Measurements from ENCODE around the gene ABCA4. TPM values are rescaled to one million over a fixed set of nuclear protein-coding genes. Genes with fewer than 3 reads are reported as not detected.

ABCA4 gene
- total and polyA plus RNA-seq, 2 of the 8 experiments (the other 6 are each of a cell fraction or from before 2014, with no cell fraction given), result 0.06 TPM; not detected in 1

DNA sequence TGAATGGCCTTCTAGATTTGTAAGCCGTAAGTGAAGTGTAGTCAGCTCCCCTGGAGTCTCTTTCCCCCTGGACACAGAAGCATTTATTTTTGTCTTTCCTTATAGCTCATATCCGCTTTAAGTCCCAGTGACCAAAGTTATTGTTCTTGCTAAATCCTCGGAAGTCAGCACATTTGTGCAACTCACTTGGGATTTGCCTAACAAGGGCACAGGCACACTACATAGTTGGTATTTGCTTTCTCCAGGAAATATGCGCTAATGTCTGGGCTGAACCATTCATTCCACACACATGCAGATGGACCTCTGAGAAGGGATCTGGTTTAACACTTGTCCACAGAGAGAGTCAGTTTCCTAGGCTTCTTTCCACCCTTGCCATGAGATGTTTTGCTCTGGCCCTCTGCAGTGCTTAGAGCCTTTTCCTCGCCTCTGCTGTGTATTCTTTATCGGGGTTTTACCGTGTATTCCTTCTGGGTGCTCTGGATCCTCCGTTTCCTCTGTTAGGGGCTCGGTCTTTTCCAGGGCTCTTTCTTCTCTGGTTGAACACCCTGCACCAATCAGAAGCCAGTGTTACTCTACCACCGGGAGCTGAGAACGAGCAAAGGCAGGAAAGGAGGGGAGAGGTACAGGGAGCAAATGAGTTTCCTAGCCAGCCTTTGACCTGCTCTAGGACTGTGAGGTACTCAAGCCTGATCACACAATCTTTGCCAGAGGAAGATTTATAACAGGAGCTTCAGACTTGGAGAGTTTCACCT lies 72.4 kb downstream of the ABCA4 start:
- Histone ChIP-seq H4K91ac (replicated peaks; ENCODE audit: insufficient read length, low read length) (no peak overlapping the region), H2BK120ac (replicated peaks; ENCODE audit: low read depth, low read length) (no peak overlapping the region), H3K4ac (replicated peaks; ENCODE audit: insufficient read length, low read depth, low read length) (no peak overlapping the region), H3K4me3 (ENCODE audit: extremely low read depth in 1 of 4, insufficient read depth in 2 of 4, low read depth in 3 of 4, low read length in 4 of 4) (no peak overlapping the region), H2BK15ac (ENCODE audit: low read length) (no peak overlapping the region), H2BK5ac (ENCODE audit: low read depth, low read length) (no peak overlapping the region), H3K14ac (ENCODE audit: insufficient read length) (no peak overlapping the region), H3K36me3 (ENCODE audit: control insufficient read depth in 2 of 4, insufficient read depth in 4 of 4, low read length in 3 of 4) (no peaks in the 10 kb centered on the region), H3K4me1 (replicated peaks in 1 of 4; ENCODE audit: control insufficient read depth in 3 of 4, insufficient read depth in 4 of 4, low read length in 3 of 4) (peaks cover 0 to 13% (median 7%) of the 10 kb centered on the region in 4 experiments; a peak in 6 of 7 replicates), H2AFZ (ENCODE audit: low read length) (peak overlapping the region; percentile 64), H3K4me2 (ENCODE audit: insufficient read depth in 1 of 2, low read depth in 2 of 2, low read length in 2 of 2) (peak overlapping the region; percentile 5 to 23; a peak in 1 of 4 replicates), H4K8ac (ENCODE audit: extremely low read depth, insufficient read depth, low read length) (no peak overlapping the region), H3K56ac (replicated peaks; ENCODE audit: insufficient read length, low read depth, low read length) (no peak overlapping the region), H3K9ac (replicated peaks in 1 of 4; ENCODE audit: extremely low read depth in 1 of 4, low read depth in 3 of 4, low read length in 3 of 4) (no peak overlapping the region), H3K23me2 (ENCODE audit: low read depth, low read length) (no peaks in the 10 kb centered on the region), H3K27ac (ENCODE audit: low read depth, low read length) (no peak overlapping the region), H3K79me2 (ENCODE audit: control insufficient read depth in 1 of 2, insufficient read depth in 2 of 2, low read length in 2 of 2) (no peaks in the 10 kb centered on the region), H4K20me1 (replicated peaks in 1 of 2; ENCODE audit: control insufficient read depth in 1 of 2, insufficient read depth in 2 of 2, low read length in 2 of 2) (no peaks in the 10 kb centered on the region), H2AK5ac (ENCODE audit: low read depth, low read length) (no peak overlapping the region), H3K9me3 (ENCODE audit: insufficient read depth in 2 of 2, low read depth in 1 of 2, low read length in 1 of 2) (no peaks in the 10 kb centered on the region), H3K79me1 (ENCODE audit: low read depth, low read length) (no peaks in the 10 kb centered on the region), H3K18ac (ENCODE audit: extremely low read depth, low read length) (no peak overlapping the region), H3K27me3 (replicated peaks in 1 of 4; ENCODE audit: control insufficient read depth in 3 of 4, extremely low read depth in 1 of 4, insufficient read depth in 3 of 4, low read length in 3 of 4) (no peaks in the 10 kb centered on the region), H4K5ac (ENCODE audit: insufficient read length, low read depth, low read length) (no peak overlapping the region), H2BK20ac (ENCODE audit: low read length) (no peak overlapping the region), H3K23ac (ENCODE audit: insufficient read length) (no peak overlapping the region), H2BK12ac (ENCODE audit: low read depth, low read length) (no peak overlapping the region)
- CTCF ChIA-PET (ENCODE audit: partially characterized antibody), result interaction anchor here (0.6 to 38.0 kb wide), 7 partner anchors 9 to 568 kb away, joined by 3 to 807 read pairs (median 12); no protein-coding TSS in a partner anchor
- WGBS, 2 experiments (ENCODE audit: extremely low coverage in 1 of 2, insufficient coverage in 1 of 2, insufficient read length in 1 of 2, insufficient replicate concordance in 2 of 2, low coverage in 1 of 2, low lambda C conversion rate in 2 of 2, missing lambda C conversion rate in 1 of 2), result 58% methylated on average over 11 of the region's 11 CpGs; no CpG with 5 or more reads in 1 of the 2 experiments
- no peak for TF ChIP-seq GABPA (IDR thresholded peaks at IDR 0.05; ENCODE audit: borderline replicate concordance, insufficient read depth, low read length)
- POLR2A ChIA-PET (ENCODE audit: partially characterized antibody), result interaction anchor here (1.0 kb wide), 1 partner anchor 253 kb away, joined by 3 read pairs; no protein-coding TSS in a partner anchor
- FAIRE-seq (no peak), DNase-seq (ENCODE audit: low read depth in 1 of 2, low spot score in 2 of 2) (no peak)
